B cell (primary cell): ENCODE results near the gene PCBP2. TPM values are rescaled to one million over a fixed set of nuclear protein-coding genes. Genes with fewer than 3 reads are reported as not detected.

ENCODE experiments used
- ATAC-seq: fragments of 200-7000 bp; cut with Tn5 transposase; one replicate; pipeline ENCODE4 v1.10.0; 2021; ENCODE audit warnings: low read depth, mild to moderate bottlenecking, moderate number of reproducible peaks, moderate library complexity
- CTCF ChIA-PET: fragments of 350-600 bp; sonication (Branson Sonifier 250); formaldehyde crosslinking; loops from one replicate; lab custom pipeline; 2021; ENCODE audit warnings: antibody characterized with exemption, inconsistent platforms; lab: Charles Lee
- POLR2A ChIA-PET: fragments of 350-600 bp; sonication (Branson Sonifier 250); formaldehyde crosslinking; loops from one replicate; lab custom pipeline; 2021; ENCODE audit warnings: antibody characterized with exemption; lab: Charles Lee
- DNase-seq: peaks from one replicate; pipeline ENCODE4 v3.0.0; 2013
- H2AFZ ChIP-seq: 2 replicates; pipeline ENCODE4 v1.6.1; 2012; ENCODE audit warnings: mild to moderate bottlenecking, low read depth, low read length; ENCODE audit not compliant: insufficient read depth, poor library complexity, severe bottlenecking
- H3K27ac ChIP-seq, 2 donors: 1 replicate in 1 of 2; 2 replicates in 1 of 2; pipeline ENCODE4 v1.5.1; 2012 to 2013; ENCODE audit warnings: low read length in 2 of 2, mild to moderate bottlenecking in 2 of 2, moderate library complexity in 1 of 2
- H3K27me3 ChIP-seq, 4 experiments: fragments of 200-600 bp in 1 of 4; sonication (generic) in 1 of 4; replicated peaks in 1 of 4; 1 replicate in 2 of 4; 2 replicates in 2 of 4; pipeline versions ENCODE4 v1.6.1 to v1.7.0; 2013 to 2016; ENCODE audit warnings: low read length in 3 of 4, mild to moderate bottlenecking in 2 of 4, mixed read lengths in 1 of 4, moderate library complexity in 1 of 4; ENCODE audit not compliant: insufficient read depth in 4 of 4, control insufficient read depth in 3 of 4; ENCODE audit errors: control extremely low read depth in 1 of 4
- H3K36me3 ChIP-seq, 2 experiments: replicated peaks in 1 of 2; 1 replicate in 1 of 2; 2 replicates in 1 of 2; pipeline versions ENCODE4 v1.6.1 to v1.7.1; 2013; ENCODE audit warnings: low read length in 1 of 2; ENCODE audit not compliant: insufficient read depth in 2 of 2, control insufficient read depth in 1 of 2; ENCODE audit errors: control extremely low read depth in 1 of 2, extremely low read depth in 1 of 2
- H3K4me1 ChIP-seq, 2 donors: fragments of 200-600 bp in 1 of 2; sonication (generic) in 1 of 2; 1 replicate in 1 of 2; 2 replicates in 1 of 2; pipeline versions ENCODE4 v1.5.1 to v1.6.1; 2013 to 2017; ENCODE audit warnings: low read length in 2 of 2; ENCODE audit not compliant: control insufficient read depth in 2 of 2, insufficient read depth in 2 of 2
- H3K4me2 ChIP-seq: replicated peaks from 2 replicates; pipeline ENCODE3; 2012; ENCODE audit warnings: mild to moderate bottlenecking, low read depth, low read length; ENCODE audit not compliant: poor library complexity, severe bottlenecking
- H3K4me3 ChIP-seq, 5 experiments: fragments of 200-600 bp in 1 of 5; sonication (generic) in 1 of 5; 1 replicate in 3 of 5; 2 replicates in 2 of 5; pipeline versions ENCODE4 v1.5.1 to v1.7.0; 2011 to 2016; ENCODE audit warnings: low read length in 4 of 5, mild to moderate bottlenecking in 4 of 5, low read depth in 2 of 5, control low read depth in 1 of 5, moderate library complexity in 1 of 5; ENCODE audit not compliant: insufficient read depth in 1 of 5; ENCODE audit errors: control extremely low read depth in 1 of 5, extremely low read depth in 1 of 5
- H3K79me2 ChIP-seq: fragments of 200-600 bp; sonication (generic); one replicate; pipeline ENCODE4 v1.6.0; 2016; ENCODE audit warnings: low read length; ENCODE audit not compliant: control insufficient read depth, insufficient read depth
- H3K9ac ChIP-seq: fragments of 200-600 bp; sonication (generic); 2 replicates; pipeline ENCODE4 v1.6.1; 2017; ENCODE audit warnings: mild to moderate bottlenecking, low read length, moderate library complexity
- H3K9me3 ChIP-seq, 3 donors: one replicate each; pipeline versions ENCODE4 v1.6.1 to v1.7.1; 2013; ENCODE audit warnings: low read length in 2 of 3; ENCODE audit not compliant: control insufficient read depth in 2 of 3, insufficient read depth in 1 of 3; ENCODE audit errors: control extremely low read depth in 1 of 3
- H4K20me1 ChIP-seq: 2 replicates; pipeline ENCODE4 v1.6.0; 2012; ENCODE audit warnings: mild to moderate bottlenecking, low read length; ENCODE audit not compliant: insufficient read depth, control insufficient read depth, poor library complexity, severe bottlenecking
- H3K27ac Mint-ChIP-seq: one replicate; pipeline ENCODE4 v1.8.0; 2021; ENCODE audit warnings: mixed read lengths
- H3K27me3 Mint-ChIP-seq: one replicate; pipeline ENCODE4 v1.8.0; 2021; ENCODE audit warnings: mixed read lengths
- H3K4me1 Mint-ChIP-seq: one replicate; pipeline ENCODE4 v1.8.0; 2021; ENCODE audit warnings: mixed read lengths
- H3K4me3 Mint-ChIP-seq: one replicate; pipeline ENCODE4 v1.8.0; 2021; ENCODE audit warnings: mixed read lengths
- H3K9me3 Mint-ChIP-seq: one replicate; pipeline ENCODE4 v1.8.0; 2022; ENCODE audit warnings: mixed read lengths; ENCODE audit not compliant: insufficient read depth
- EZH2 ChIP-seq: IDR thresholded peaks from 2 replicates; pipeline ENCODE4 v1.6.1; 2012; ENCODE audit warnings: borderline replicate concordance, low read depth, mild to moderate bottlenecking, moderate library complexity, low read length; ENCODE audit not compliant: insufficient read depth, poor library complexity, severe bottlenecking
- WGBS: methylation state at CpG from one replicate; pipeline ENCODE4 v1.1.5; 2013; ENCODE audit warnings: missing lambda C conversion rate; ENCODE audit not compliant: insufficient coverage; 5-methylcytosine and 5-hydroxymethylcytosine counted together
- intact Hi-C: fragments of 100-400 bp; cut with micrococcal nuclease; formaldehyde crosslinking; loops from one replicate; pipeline ENCODE4 v1.10.0; 2022
- polyA plus RNA-seq: library from polyadenylated mRNA; depleted of rRNA; stranded (reverse); fragments of >200 nt; gene quantifications from 2 replicates; pipeline ENCODE4 v1.2.3, GENCODE V29; 2012
- total RNA-seq, 2 donors: library from RNA; stranded (reverse); fragments of 120-200 nt in 1 of 2; gene quantifications; 1 replicate in 1 of 2; 2 replicates in 1 of 2; pipeline versions ENCODE4 v1.2.3 to v1.2.4, GENCODE V29; 2013 to 2022
- TF ChIP-seq, protein P1 (sequence below): fragments of 200-600 bp; IDR thresholded peaks from one replicate; pipeline ENCODE4 v1.8.0; 2022; ENCODE audit warnings: antibody characterized with exemption, mild to moderate bottlenecking

Gene PCBP2
- total and polyA plus RNA-seq, 2 donors (not counting 1 experiment from before 2014, with no cell fraction given): 492 to 944 TPM

DNA sequence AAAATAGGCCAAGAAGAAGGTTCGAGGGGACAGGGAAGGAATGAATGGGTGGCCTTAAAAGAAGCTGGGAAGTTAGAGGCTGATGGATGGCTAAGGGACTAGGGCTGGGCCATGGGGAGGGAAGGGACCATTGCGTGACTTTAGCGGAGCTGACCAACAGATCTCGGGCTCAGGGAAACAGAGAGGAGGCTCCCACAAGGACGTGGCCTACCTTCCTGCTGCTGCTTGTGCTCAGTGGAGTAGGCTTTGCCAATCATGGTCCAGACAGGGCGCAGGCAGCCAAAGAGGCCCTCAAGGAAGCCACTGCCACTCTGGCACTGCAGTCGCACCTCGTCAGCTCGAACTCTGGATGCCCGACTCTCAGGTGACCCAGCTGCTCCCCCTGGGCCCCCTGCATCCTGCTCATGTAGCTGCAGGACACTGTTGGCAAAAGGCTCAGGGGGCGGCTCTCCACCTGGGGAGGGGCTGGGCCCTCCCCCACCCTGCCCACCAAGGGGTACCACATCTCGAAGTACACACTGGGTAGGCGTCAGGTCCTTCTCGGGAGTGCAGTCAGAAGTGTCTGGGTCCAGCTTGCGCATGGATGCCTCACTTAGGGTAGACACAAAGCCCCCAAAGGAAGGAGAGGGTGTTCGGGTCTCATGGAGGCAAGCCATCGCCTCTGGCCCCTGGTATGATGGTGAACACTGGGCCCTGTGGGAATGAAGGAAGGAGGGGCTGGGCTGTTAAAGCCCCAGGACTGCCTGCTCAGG, 35.0 kb downstream of the PCBP2 start:
- Histone ChIP-seq H3K79me2 (no peaks in the 10 kb centered on the region), H3K27ac (peak overlapping the region in 1 of 2 donors; percentile 6), H4K20me1 (peaks cover 15% of the 10 kb centered on the region), H3K4me1 (peaks cover 0 to under 1% of the 10 kb centered on the region in 2 donors), H3K9ac (no peak overlapping the region), H3K27me3 (no peaks in the 10 kb centered on the region), H3K36me3 (peaks cover 0 to 37% of the 10 kb centered on the region in 2 experiments), H3K4me3 (no peak overlapping the region), H3K4me2 (no peak overlapping the region), H2AFZ (no peak overlapping the region), H3K9me3 (no peaks in the 10 kb centered on the region)
- Mint-ChIP-seq H3K27me3 (no peaks in the 10 kb centered on the region), H3K4me3 (no peak overlapping the region), H3K27ac (no peak overlapping the region), H3K9me3 (no peaks in the 10 kb centered on the region), H3K4me1 (peaks cover 7% of the 10 kb centered on the region)
- ChIA-PET POLR2A (interaction anchor here (0.5 kb wide), 1 partner anchor 489 kb away, joined by 3 read pairs; no protein-coding TSS in a partner anchor), CTCF (no interaction called here)
- TF ChIP-seq EZH2: no peak
- TF ChIP-seq, protein P1, sequence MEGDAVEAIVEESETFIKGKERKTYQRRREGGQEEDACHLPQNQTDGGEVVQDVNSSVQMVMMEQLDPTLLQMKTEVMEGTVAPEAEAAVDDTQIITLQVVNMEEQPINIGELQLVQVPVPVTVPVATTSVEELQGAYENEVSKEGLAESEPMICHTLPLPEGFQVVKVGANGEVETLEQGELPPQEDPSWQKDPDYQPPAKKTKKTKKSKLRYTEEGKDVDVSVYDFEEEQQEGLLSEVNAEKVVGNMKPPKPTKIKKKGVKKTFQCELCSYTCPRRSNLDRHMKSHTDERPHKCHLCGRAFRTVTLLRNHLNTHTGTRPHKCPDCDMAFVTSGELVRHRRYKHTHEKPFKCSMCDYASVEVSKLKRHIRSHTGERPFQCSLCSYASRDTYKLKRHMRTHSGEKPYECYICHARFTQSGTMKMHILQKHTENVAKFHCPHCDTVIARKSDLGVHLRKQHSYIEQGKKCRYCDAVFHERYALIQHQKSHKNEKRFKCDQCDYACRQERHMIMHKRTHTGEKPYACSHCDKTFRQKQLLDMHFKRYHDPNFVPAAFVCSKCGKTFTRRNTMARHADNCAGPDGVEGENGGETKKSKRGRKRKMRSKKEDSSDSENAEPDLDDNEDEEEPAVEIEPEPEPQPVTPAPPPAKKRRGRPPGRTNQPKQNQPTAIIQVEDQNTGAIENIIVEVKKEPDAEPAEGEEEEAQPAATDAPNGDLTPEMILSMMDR: no peak
- ATAC-seq (no peak), DNase-seq (no peak)
- WGBS: 91% methylated on average over 16 of the region's 17 CpGs
- intact Hi-C loops: no loop called here

DNA sequence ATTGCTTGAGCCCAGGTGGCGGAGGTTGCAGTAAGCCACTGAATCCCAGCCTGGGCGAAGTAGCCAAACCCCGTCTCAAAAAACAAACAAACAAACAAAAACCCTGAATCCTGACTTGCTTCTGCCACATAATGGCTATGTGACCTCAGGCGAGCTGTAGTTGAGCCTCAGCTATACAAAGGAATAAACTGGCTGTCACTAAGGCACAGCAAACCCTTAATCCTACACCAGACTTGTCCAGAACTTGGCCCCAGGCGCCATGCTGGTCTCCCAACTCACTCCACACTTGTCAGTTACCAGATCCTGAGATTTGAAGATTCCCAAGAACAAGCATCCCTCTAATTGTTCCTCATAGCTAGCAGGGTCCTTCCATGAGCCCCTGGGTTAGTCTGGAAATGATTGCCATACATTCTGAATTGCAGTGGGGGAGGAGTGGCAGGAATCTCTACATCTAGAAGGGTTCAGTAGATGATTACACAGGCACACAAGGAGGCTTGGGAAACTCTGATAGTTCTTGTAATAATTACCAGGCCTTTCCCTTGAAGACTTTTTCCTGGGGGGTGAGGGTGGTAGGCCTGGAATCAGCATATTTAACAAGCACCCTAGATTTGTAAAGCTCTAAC, 37.5 kb downstream of the PCBP2 start:
- Histone ChIP-seq H3K9ac (no peak overlapping the region), H2AFZ (no peak overlapping the region)
- no peak for ATAC-seq

More for the DNA sequence above, 37.5 kb downstream of the PCBP2 start:
- ChIA-PET POLR2A (interaction anchor here (0.6 kb wide), 1 partner anchor 294 kb away, joined by 4 read pairs; no protein-coding TSS in a partner anchor), CTCF (interaction anchor here (0.8 to 1.4 kb wide), 2 partner anchors 162 to 183 kb away, joined by 3 read pairs; no protein-coding TSS in a partner anchor)
- H3K27ac ChIP-seq: no peak overlapping the region
- Mint-ChIP-seq H3K9me3 (no peaks in the 10 kb centered on the region), H3K4me1 (peaks cover 22% of the 10 kb centered on the region), H3K4me3 (no peak overlapping the region), H3K27me3 (no peaks in the 10 kb centered on the region), H3K27ac (no peak overlapping the region)
- H3K4me1 ChIP-seq: peaks cover 16 to 21% of the 10 kb centered on the region in 2 donors
- H3K79me2 ChIP-seq: no peaks in the 10 kb centered on the region
- TF ChIP-seq EZH2: no peak
- no peak for DNase-seq
- intact Hi-C loops: no loop called here
- H3K4me2 ChIP-seq: no peak overlapping the region
- no peaks in the 10 kb centered on the region for H3K9me3 ChIP-seq
- no peak overlapping the region for H3K4me3 ChIP-seq
- H3K36me3 ChIP-seq: peaks cover 0 to 27% of the 10 kb centered on the region in 2 experiments
- no peaks in the 10 kb centered on the region for H3K27me3 ChIP-seq
- H4K20me1 ChIP-seq: no peaks in the 10 kb centered on the region
- WGBS: 96% methylated on average over 4 of the region's 5 CpGs
